ENCODE results near the gene ZNF611.

DNA sequence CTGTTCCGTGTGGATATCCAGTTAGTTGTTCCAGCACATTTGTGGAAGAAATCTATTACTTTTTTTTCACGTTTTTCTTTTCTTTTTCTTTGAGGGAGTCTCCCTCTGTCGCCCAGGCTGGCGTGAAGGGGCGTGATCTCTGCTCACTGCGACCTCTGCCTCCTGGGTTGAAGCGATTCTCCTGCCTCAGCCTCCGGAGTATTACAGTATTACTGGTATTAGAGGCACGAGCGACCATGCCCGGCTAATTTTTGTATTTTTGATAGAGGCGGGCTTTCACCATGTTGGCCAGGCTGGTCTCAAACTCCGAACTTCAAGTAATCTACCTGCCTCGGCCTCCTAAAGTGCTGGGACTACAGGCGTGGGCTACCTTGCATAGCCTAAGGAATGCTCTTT lies 43.6 kb downstream of the ZNF611 start:
- TF ChIP-seq EZH2 (IDR thresholded peaks at IDR 0.05; ENCODE audit: insufficient read depth, poor library complexity, severe bottlenecking), result no peak
- TF ChIP-seq EZH2phosphoT487 (IDR thresholded peaks at IDR 0.05; ENCODE audit: insufficient read depth, low read depth), result no peak

Data from GM23248 (cell line).